HUES6 (cell line): ENCODE results near the gene GLIS1.

ENCODE experiments used
- H3K27ac ChIP-seq: 2 replicates; pipeline ENCODE4 v1.7.0; 2013; ENCODE audit warnings: low read depth, mild to moderate bottlenecking, low read length, inconsistent platforms
- H3K27me3 ChIP-seq: 2 replicates; pipeline ENCODE4 v1.6.1; 2013; ENCODE audit warnings: low read length; ENCODE audit not compliant: control insufficient read depth, insufficient read depth
- H3K36me3 ChIP-seq: 2 replicates; pipeline ENCODE4 v1.6.1; 2013; ENCODE audit warnings: low read length; ENCODE audit not compliant: control insufficient read depth, insufficient read depth
- H3K4me1 ChIP-seq: 2 replicates; pipeline ENCODE4 v1.6.1; 2013; ENCODE audit warnings: low read length; ENCODE audit not compliant: control insufficient read depth, insufficient read depth
- H3K4me3 ChIP-seq: 2 replicates; pipeline ENCODE4 v1.5.1; 2013; ENCODE audit warnings: low read depth, low read length
- H3K9ac ChIP-seq: one replicate; pipeline ENCODE4 v1.6.1; 2013; ENCODE audit warnings: mild to moderate bottlenecking, low read length
- H3K9me3 ChIP-seq: 2 replicates; pipeline ENCODE4 v1.6.1; 2013; ENCODE audit warnings: low read depth, low read length; ENCODE audit not compliant: control insufficient read depth, insufficient read depth

Gene GLIS1

GRCh38 chr1:53542551-53542950, 196.4 kb downstream of the GLIS1 start:
- no peak overlapping the region for H3K27ac ChIP-seq
- H3K9ac ChIP-seq: no peak overlapping the region
- peaks cover 10% of the 10 kb centered on the region; the same call in 1 of the 2 replicates for H3K4me1 ChIP-seq
- no peaks in the 10 kb centered on the region for H3K36me3 ChIP-seq
- H3K9me3 ChIP-seq: no peaks in the 10 kb centered on the region
- no peak overlapping the region for H3K4me3 ChIP-seq
- no peaks in the 10 kb centered on the region for H3K27me3 ChIP-seq

- Histone ChIP-seq H3K27me3 (no peaks in the 10 kb centered on the region), H3K9ac (no peak overlapping the region), H3K36me3 (no peaks in the 10 kb centered on the region), H3K27ac (no peak overlapping the region), H3K4me3 (no peak overlapping the region), H3K4me1 (peaks cover 10% of the 10 kb centered on the region; the same call in 1 of the 2 replicates), H3K9me3 (no peaks in the 10 kb centered on the region)
Measured at GRCh38 chr1:53541761-53542550, 197.0 kb downstream of the GLIS1 start.

GRCh38 chr1:53541263-53541625, 197.7 kb downstream of the GLIS1 start:
- no peaks in the 10 kb centered on the region for H3K36me3 ChIP-seq
- H3K9me3 ChIP-seq: no peaks in the 10 kb centered on the region
- peaks cover 10% of the 10 kb centered on the region; the same call in 1 of the 2 replicates for H3K4me1 ChIP-seq
- no peak overlapping the region for H3K27ac ChIP-seq
- no peaks in the 10 kb centered on the region for H3K27me3 ChIP-seq
- H3K4me3 ChIP-seq: no peak overlapping the region
- H3K9ac ChIP-seq: no peak overlapping the region

GRCh38 chr1:53540604-53541262, 198.2 kb downstream of the GLIS1 start:
- Histone ChIP-seq H3K36me3 (no peaks in the 10 kb centered on the region), H3K27me3 (no peaks in the 10 kb centered on the region), H3K4me1 (peaks cover 6% of the 10 kb centered on the region; the same call in 1 of the 2 replicates), H3K27ac (no peak overlapping the region), H3K4me3 (no peak overlapping the region), H3K9me3 (no peaks in the 10 kb centered on the region), H3K9ac (no peak overlapping the region)

- no peaks in the 10 kb centered on the region for H3K9me3 ChIP-seq
- H3K4me1 ChIP-seq: peaks cover 6% of the 10 kb centered on the region; the same call in 1 of the 2 replicates
- H3K36me3 ChIP-seq: no peaks in the 10 kb centered on the region
- no peak overlapping the region for H3K4me3 ChIP-seq
- H3K9ac ChIP-seq: no peak overlapping the region
- no peaks in the 10 kb centered on the region for H3K27me3 ChIP-seq
- no peak overlapping the region for H3K27ac ChIP-seq
Measured at GRCh38 chr1:53539711-53540603, 199.0 kb downstream of the GLIS1 start.

- Histone ChIP-seq H3K9ac (no peak overlapping the region), H3K9me3 (no peaks in the 10 kb centered on the region), H3K4me1 (peaks cover 6% of the 10 kb centered on the region; the same call in 1 of the 2 replicates), H3K36me3 (no peaks in the 10 kb centered on the region), H3K4me3 (no peak overlapping the region), H3K27me3 (no peaks in the 10 kb centered on the region), H3K27ac (no peak overlapping the region)
Measured at GRCh38 chr1:53539226-53539625, 199.7 kb downstream of the GLIS1 start.

GRCh38 chr1:53536606-53537005, 202.4 kb downstream of the GLIS1 start:
- Histone ChIP-seq H3K9ac (no peak overlapping the region), H3K27ac (no peak overlapping the region)

GRCh38 chr1:53535846-53536245, 203.1 kb downstream of the GLIS1 start:
- Histone ChIP-seq H3K9ac (no peak overlapping the region), H3K4me3 (no peak overlapping the region), H3K4me1 (peaks cover 15% of the 10 kb centered on the region; the same call in 1 of the 2 replicates), H3K36me3 (no peaks in the 10 kb centered on the region), H3K27me3 (0 out of 2 replicates have a peak, but pooled peaks cover 3% of the 10 kb centered on the region), H3K9me3 (no peaks in the 10 kb centered on the region), H3K27ac (no peak overlapping the region)

More at GRCh38 chr1:53536606-53537005, 202.4 kb downstream of the GLIS1 start:
- Histone ChIP-seq H3K9me3 (no peaks in the 10 kb centered on the region), H3K27me3 (0 out of 2 replicates have a peak, but pooled peaks cover 3% of the 10 kb centered on the region), H3K4me3 (no peak overlapping the region), H3K36me3 (no peaks in the 10 kb centered on the region), H3K4me1 (peaks cover 15% of the 10 kb centered on the region; the same call in 1 of the 2 replicates)

- Histone ChIP-seq H3K36me3 (no peaks in the 10 kb centered on the region), H3K9me3 (no peaks in the 10 kb centered on the region)
Measured at GRCh38 chr1:53535226-53535625, 203.7 kb downstream of the GLIS1 start.

GRCh38 chr1:53532912-53533311, 206.1 kb downstream of the GLIS1 start:
- Histone ChIP-seq H3K36me3 (no peaks in the 10 kb centered on the region), H3K9ac (no peak overlapping the region), H3K27me3 (0 out of 2 replicates have a peak, but pooled peaks cover 3% of the 10 kb centered on the region), H3K4me3 (no peak overlapping the region), H3K9me3 (no peaks in the 10 kb centered on the region), H3K4me1 (peaks cover 9% of the 10 kb centered on the region; the same call in 1 of the 2 replicates), H3K27ac (no peak overlapping the region)

More at GRCh38 chr1:53535226-53535625, 203.7 kb downstream of the GLIS1 start:
- H3K27me3 ChIP-seq: 0 out of 2 replicates have a peak, but pooled peaks cover 3% of the 10 kb centered on the region
- H3K4me1 ChIP-seq: peaks cover 13% of the 10 kb centered on the region; the same call in 1 of the 2 replicates
- no peak overlapping the region for H3K27ac ChIP-seq
- H3K9ac ChIP-seq: no peak overlapping the region
- no peak overlapping the region for H3K4me3 ChIP-seq
